ENCODE results near the gene PRM2.

GRCh38 chr16:11291091-11291703 is 14.9 kb upstream of the PRM2 start:
- TF ChIP-seq CTCF (IDR thresholded peaks at IDR 0.05; ENCODE audit: insufficient read depth, low read length, poor library complexity, severe bottlenecking) (no peak), EZH2phosphoT487 (conservative IDR thresholded peaks at IDR 0.05; ENCODE audit: low read length) (no peak)
